Stomach (tissue), 9 donors: ENCODE measurements around the gene NOTO. TPM values are rescaled to one million over a fixed set of nuclear protein-coding genes. Genes with fewer than 3 reads are reported as not detected.

ENCODE experiments used
- DNase-seq, 2 donors: peaks; one replicate each; pipeline versions ENCODE4 v3.0.0 to v3.0.0-alpha.2; 2013 to 2019
- H3K27ac ChIP-seq, 5 donors: fragments of 200-600 bp in 4 of 5; sonication (generic) in 4 of 5; one replicate each; pipeline ENCODE4 v1.5.1; 2013 to 2019; ENCODE audit warnings: mild to moderate bottlenecking in 1 of 5, moderate library complexity in 1 of 5
- H3K27me3 ChIP-seq, 3 donors: fragments of 200-600 bp; sonication (generic); one replicate each; pipeline ENCODE4 v1.5.1; 2017 to 2019; ENCODE audit warnings: mixed run types in 1 of 3
- H3K36me3 ChIP-seq, 4 donors: fragments of 200-600 bp; sonication (generic); 1 replicate in 3 of 4; 2 replicates in 1 of 4; pipeline ENCODE4 v1.5.1; 2016 to 2019
- H3K4me1 ChIP-seq, 4 donors: fragments of 200-600 bp; sonication (generic); one replicate each; pipeline ENCODE4 v1.5.1; 2016 to 2019
- H3K4me3 ChIP-seq, 4 donors: fragments of 200-600 bp; sonication (generic) in 3 of 4; one replicate each; pipeline ENCODE4 v1.5.1; 2016 to 2019; ENCODE audit warnings: mild to moderate bottlenecking in 1 of 4
- H3K9me3 ChIP-seq, 4 donors: fragments of 200-600 bp; sonication (generic); one replicate each; pipeline ENCODE4 v1.5.1; 2016 to 2019
- CTCF ChIP-seq, 7 experiments: fragments of 450-650 bp in 4 of 7; fragments of 200-600 bp in 3 of 7; sonication (generic) in 3 of 7; IDR thresholded peaks; one replicate each; pipeline ENCODE4 v1.5.1; 2016 to 2019; ENCODE audit warnings: antibody characterized with exemption in 7 of 7, control low read depth in 2 of 7, mild to moderate bottlenecking in 1 of 7
- EP300 ChIP-seq: sonication (generic); formaldehyde crosslinking; IDR thresholded peaks from one replicate; pipeline ENCODE4 v1.6.1; 2017; ENCODE audit warnings: antibody characterized with exemption
- POLR2A ChIP-seq, 4 donors: fragments of 450-650 bp; IDR thresholded peaks; one replicate each; pipeline ENCODE4 v1.6.1; 2016; ENCODE audit warnings: antibody characterized with exemption in 4 of 4, control low read depth in 2 of 4, mild to moderate bottlenecking in 1 of 4, moderate library complexity in 1 of 4
- POLR2AphosphoS5 ChIP-seq, 3 donors: sonication (generic); formaldehyde crosslinking; IDR thresholded peaks; one replicate each; pipeline ENCODE4 v1.6.1; 2016; ENCODE audit warnings: antibody characterized with exemption in 3 of 3
- WGBS, 5 donors: extraction: QIAGEN DNeasy Blood & Tissue Kit in 3 of 5; methylation state at CpG; one replicate each; pipeline versions ENCODE4 v1.1.5 to v1.1.7; 2013 to 2018; 5-methylcytosine and 5-hydroxymethylcytosine counted together
- intact Hi-C: fragments of 100-400 bp; cut with DNase I; formaldehyde crosslinking; loops from one replicate; pipeline ENCODE4 v1.15.1; 2023; ENCODE audit warnings: low total_unique reads
- polyA plus RNA-seq, 3 donors: library from polyadenylated mRNA; stranded (reverse); fragments of 200-250 nt; gene quantifications; one replicate each; pipeline ENCODE4 v1.2.3, GENCODE V29; 2013
- total RNA-seq, 5 donors: library from RNA; depleted of rRNA; stranded (reverse); fragments of >200 nt; gene quantifications; one replicate each; pipeline versions ENCODE4 v1.1.0 to v1.2.3, GENCODE V29; 2014 to 2016
- donor health status: healthy with polysubstance abuse.
- donor health status: Bipolar disorder and iron deficiency.
- donor health status: healthy.

NOTO gene
- total and polyA plus RNA-seq, 8 donors = 0.25 to 0.31 TPM; not detected in 6

- TF ChIP-seq POLR2A (IDR thresholded peaks at IDR 0.05) = no peak
- TF ChIP-seq CTCF (IDR thresholded peaks at IDR 0.05) = no peak
- TF ChIP-seq EP300 = no peak
- TF ChIP-seq POLR2AphosphoS5 (IDR thresholded peaks at IDR 0.05) = no peak
- Histone ChIP-seq H3K27ac (no peak overlapping the region), H3K36me3 (peaks cover 70 to 93% (median 89%) of the 10 kb centered on the region in 4 donors), H3K27me3 (no peaks in the 10 kb centered on the region), H3K4me3 (no peak overlapping the region), H3K9me3 (no peaks in the 10 kb centered on the region), H3K4me1 (no peaks in the 10 kb centered on the region)
- intact Hi-C loops = no loop called here
- DNase-seq = no peak
- 88 to 93% (median 89%) methylated on average over 13 to 17 of the region's 17 CpGs for WGBS, 5 donors
Measured at GRCh38 chr2:73250872-73251846, 48.8 kb downstream of the NOTO start.

GRCh38 chr2:73252238-73253027 is 50.1 kb downstream of the NOTO start:
- peaks cover 57 to 81% (median 77%) of the 10 kb centered on the region in 4 donors for H3K36me3 ChIP-seq
- 88 to 92% (median 90%) methylated on average over 12 to 17 of the region's 17 CpGs for WGBS, 5 donors
- no peak overlapping the region for H3K4me3 ChIP-seq
- no peak overlapping the region for H3K27ac ChIP-seq
- H3K4me1 ChIP-seq = no peaks in the 10 kb centered on the region
- intact Hi-C loops = no loop called here
- TF ChIP-seq EP300 (no peak), POLR2A (IDR thresholded peaks at IDR 0.05) (no peak), CTCF (IDR thresholded peaks at IDR 0.05) (no peak), POLR2AphosphoS5 (IDR thresholded peaks at IDR 0.05) (no peak)
- H3K27me3 ChIP-seq = no peaks in the 10 kb centered on the region
- no peak for DNase-seq
- H3K9me3 ChIP-seq = no peaks in the 10 kb centered on the region

GRCh38 chr2:73253400-73253799 is 51.0 kb downstream of the NOTO start:
- Histone ChIP-seq H3K4me1 (no peaks in the 10 kb centered on the region), H3K4me3 (no peak overlapping the region), H3K27ac (no peak overlapping the region), H3K9me3 (no peaks in the 10 kb centered on the region), H3K27me3 (no peaks in the 10 kb centered on the region), H3K36me3 (peaks cover 48 to 71% (median 67%) of the 10 kb centered on the region in 4 donors)
- intact Hi-C loops = no loop called here
- TF ChIP-seq POLR2AphosphoS5 (IDR thresholded peaks at IDR 0.05) (no peak), POLR2A (IDR thresholded peaks at IDR 0.05) (no peak), EP300 (no peak), CTCF (IDR thresholded peaks at IDR 0.05) (no peak)
- 53 to 69% (median 59%) methylated on average over 2 of the region's 2 CpGs for WGBS, 5 donors
- DNase-seq = no peak

- H3K4me1 ChIP-seq = no peaks in the 10 kb centered on the region
- H3K36me3 ChIP-seq = peaks cover 43 to 68% (median 66%) of the 10 kb centered on the region in 4 donors
- H3K9me3 ChIP-seq = no peaks in the 10 kb centered on the region
- WGBS, 5 donors = 86 to 92% (median 87%) methylated on average over 3 of the region's 3 CpGs
- intact Hi-C loops = no loop called here
- no peak for DNase-seq
- no peak overlapping the region for H3K27ac ChIP-seq
- H3K4me3 ChIP-seq = no peak overlapping the region
- H3K27me3 ChIP-seq = no peaks in the 10 kb centered on the region
- TF ChIP-seq POLR2AphosphoS5 (IDR thresholded peaks at IDR 0.05) (no peak), CTCF (IDR thresholded peaks at IDR 0.05) (no peak), EP300 (no peak), POLR2A (IDR thresholded peaks at IDR 0.05) (no peak)
Measured at GRCh38 chr2:73253901-73254300, 51.5 kb downstream of the NOTO start.
